ENCODE measurements around the gene TBCK. TPM values are rescaled to one million over a fixed set of nuclear protein-coding genes. Genes with fewer than 3 reads are reported as not detected.

The TBCK gene
- total RNA-seq, 1 experiment from 2014 or later = 16.2 TPM

GRCh38 chr4:106046083-106046482, 269.9 kb downstream of the TBCK start:
- no peak for DNase-seq (ENCODE audit: low spot score)

- no peak for DNase-seq (ENCODE audit: low spot score)
Observed at GRCh38 chr4:106041294-106042002, 274.6 kb downstream of the TBCK start.

GRCh38 chr4:106039796-106040195, 276.2 kb downstream of the TBCK start:
- DNase-seq (ENCODE audit: low spot score) = no peak

GRCh38 chr4:106038908-106039307, 277.1 kb downstream of the TBCK start:
- no peak for DNase-seq (ENCODE audit: low spot score)

GRCh38 chr4:106038012-106038411, 278.0 kb downstream of the TBCK start:
- DNase-seq (ENCODE audit: low spot score) = peak; percentile 41

- DNase-seq (ENCODE audit: low spot score) = no peak
Observed at GRCh38 chr4:106036848-106037247, 279.2 kb downstream of the TBCK start.

- DNase-seq (ENCODE audit: low spot score) = no peak
Observed at GRCh38 chr4:106036334-106036733, 279.7 kb downstream of the TBCK start.

GRCh38 chr4:106035204-106035603, 280.8 kb downstream of the TBCK start:
- DNase-seq (ENCODE audit: low spot score) = no peak

- no peak for DNase-seq (ENCODE audit: low spot score)
Observed at GRCh38 chr4:106034751-106035150, 281.3 kb downstream of the TBCK start.

GRCh38 chr4:106034220-106034619, 281.8 kb downstream of the TBCK start:
- no peak for DNase-seq (ENCODE audit: low spot score)

- DNase-seq (ENCODE audit: low spot score) = no peak
Observed at GRCh38 chr4:106033469-106033868, 282.5 kb downstream of the TBCK start.

- DNase-seq (ENCODE audit: low spot score) = peak; percentile 23
Observed at GRCh38 chr4:106032851-106033286, 283.1 kb downstream of the TBCK start.

- DNase-seq (ENCODE audit: low spot score) = no peak
Observed at GRCh38 chr4:106022454-106022853, 293.6 kb downstream of the TBCK start.

- no peak for DNase-seq (ENCODE audit: low spot score)
Observed at GRCh38 chr4:106021737-106022410, 294.1 kb downstream of the TBCK start.

GRCh38 chr4:106019771-106020170, 296.2 kb downstream of the TBCK start:
- DNase-seq (ENCODE audit: low spot score) = no peak

GRCh38 chr4:106017975-106018374, 298.0 kb downstream of the TBCK start:
- DNase-seq (ENCODE audit: low spot score) = no peak

- no peak for DNase-seq (ENCODE audit: low spot score)
Observed at GRCh38 chr4:106011387-106011786, 304.6 kb downstream of the TBCK start.

GRCh38 chr4:106010761-106011160, 305.2 kb downstream of the TBCK start:
- no peak for DNase-seq (ENCODE audit: low spot score)

- no peak for DNase-seq (ENCODE audit: low spot score)
Observed at GRCh38 chr4:106002994-106003393, 313.0 kb downstream of the TBCK start.

- DNase-seq (ENCODE audit: low spot score) = peak; percentile 35
Observed at GRCh38 chr4:105998171-105999063, 317.6 kb downstream of the TBCK start.

GRCh38 chr4:105996845-105997244, 319.2 kb downstream of the TBCK start:
- no peak for DNase-seq (ENCODE audit: low spot score)

GRCh38 chr4:105994841-105995501, 321.0 kb downstream of the TBCK start:
- no peak for DNase-seq (ENCODE audit: low spot score)
